ENCODE measurements around the gene PTPN7.
"Not testable (repeated sequence)": the region's sequence is repeated elsewhere in the genome, so short reads cannot be mapped to it uniquely, and the experiment has no call there.

The PTPN7 gene

DNA sequence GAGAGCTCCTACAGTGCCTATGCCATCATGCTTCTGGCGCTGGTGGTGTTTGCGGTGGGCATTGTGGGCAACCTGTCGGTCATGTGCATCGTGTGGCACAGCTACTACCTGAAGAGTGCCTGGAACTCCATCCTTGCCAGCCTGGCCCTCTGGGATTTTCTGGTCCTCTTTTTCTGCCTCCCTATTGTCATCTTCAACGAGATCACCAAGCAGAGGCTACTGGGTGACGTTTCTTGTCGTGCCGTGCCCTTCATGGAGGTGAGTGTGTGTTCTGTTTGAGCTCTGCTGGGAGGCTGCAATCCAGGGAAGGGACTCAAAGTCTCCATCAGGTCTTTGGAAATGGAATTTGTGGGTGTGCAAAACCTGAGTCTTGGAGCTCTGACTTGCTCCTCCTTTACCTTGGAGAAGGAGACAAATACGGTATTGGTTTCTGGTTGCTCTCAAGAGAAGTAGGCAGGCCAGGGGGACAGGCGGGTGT is 37.0 kb downstream of the PTPN7 start:
- H3K27ac ChIP-seq (ENCODE audit: low read length) = no peak overlapping the region
- H3K36me3 ChIP-seq (ENCODE audit: control insufficient read depth in 1 of 2, insufficient read depth in 2 of 2, low read length in 2 of 2) = no peaks in the 10 kb centered on the region
- H3K4me3 ChIP-seq (ENCODE audit: low read depth in 1 of 2, low read length in 2 of 2) = peak overlapping the region in 1 of 2 donors; percentile 6

DNA sequence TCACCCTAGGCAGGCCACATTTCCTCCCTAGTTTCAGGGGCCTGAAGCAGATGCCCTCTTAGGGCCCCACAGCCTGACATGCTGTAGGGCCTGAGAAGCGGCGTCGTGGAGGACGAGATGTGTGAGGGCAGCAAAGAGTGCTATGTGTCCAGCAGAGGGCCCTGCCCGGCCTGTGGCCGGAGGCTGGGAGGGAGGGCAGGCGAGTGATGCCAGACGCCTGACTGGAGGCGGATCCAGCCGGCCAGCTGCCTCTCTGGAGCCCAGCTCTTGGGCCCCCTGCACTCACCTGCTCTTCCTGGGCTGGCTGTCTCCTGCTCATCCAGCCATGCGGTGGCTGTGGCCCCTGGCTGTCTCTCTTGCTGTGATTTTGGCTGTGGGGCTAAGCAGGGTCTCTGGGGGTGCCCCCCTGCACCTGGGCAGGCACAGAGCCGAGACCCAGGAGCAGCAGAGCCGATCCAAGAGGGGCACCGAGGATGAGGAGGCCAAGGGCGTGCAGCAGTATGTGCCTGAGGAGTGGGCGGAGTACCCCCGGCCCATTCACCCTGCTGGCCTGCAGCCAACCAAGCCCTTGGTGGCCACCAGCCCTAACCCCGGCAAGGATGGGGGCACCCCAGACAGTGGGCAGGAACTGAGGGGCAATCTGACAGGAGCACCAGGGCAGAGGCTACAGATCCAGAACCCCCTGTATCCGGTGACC is 37.6 kb downstream of the PTPN7 start, which contains the start of gene GPR37L1:
Gene GPR37L1 (plus strand): TSS at position 279 of the 697 bp plus-strand sequence. CDS start 47 bp downstream, at position 326.
- Histone ChIP-seq H3K4me3 (ENCODE audit: low read depth in 1 of 2, low read length in 2 of 2) (peak within 1 kb of the TSS in 1 of 2 donors; percentile 6), H3K4me1 (ENCODE audit: control insufficient read depth in 1 of 2, insufficient read depth in 2 of 2, low read length in 2 of 2) (peaks cover 3 to 8% of the 10 kb centered on the region in 2 donors), H3K36me3 (ENCODE audit: control insufficient read depth in 1 of 2, insufficient read depth in 2 of 2, low read length in 2 of 2) (no peaks in the 10 kb centered on the region), H3K27me3 (ENCODE audit: low read depth, low read length) (no peaks in the 10 kb centered on the region), H3K9me3 (ENCODE audit: control insufficient read depth in 1 of 2, low read length in 2 of 2) (no peaks in the 10 kb centered on the region), H3K27ac (ENCODE audit: low read length) (no peak within 1 kb of the TSS)

More for the DNA sequence above, 37.0 kb downstream of the PTPN7 start:
- Histone ChIP-seq H3K9me3 (ENCODE audit: control insufficient read depth in 1 of 2, low read length in 2 of 2) (no peaks in the 10 kb centered on the region), H3K27me3 (ENCODE audit: low read depth, low read length) (no peaks in the 10 kb centered on the region), H3K4me1 (ENCODE audit: control insufficient read depth in 1 of 2, insufficient read depth in 2 of 2, low read length in 2 of 2) (peaks cover 3 to 8% of the 10 kb centered on the region in 2 donors)

DNA sequence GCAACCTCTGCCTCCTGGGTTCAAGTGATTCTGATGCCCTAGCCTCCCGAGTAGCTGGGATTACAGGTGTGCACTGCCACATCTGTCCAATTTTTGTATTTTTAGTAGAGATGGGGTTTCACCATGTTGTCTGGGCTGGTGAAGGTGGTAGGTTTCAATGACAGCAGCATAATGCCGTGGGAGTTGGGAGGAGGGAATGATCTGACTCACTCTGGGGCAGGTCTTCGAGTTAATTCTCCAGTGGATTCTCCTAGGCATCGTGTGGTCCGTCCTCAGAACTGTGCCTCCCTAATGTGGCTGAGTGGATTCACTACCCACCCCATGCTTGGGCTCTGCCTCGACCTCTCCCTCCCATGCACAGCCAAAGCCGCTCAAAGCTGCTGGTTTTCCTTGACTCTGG is 39.4 kb downstream of the PTPN7 start:
- Histone ChIP-seq H3K27me3 (ENCODE audit: low read depth, low read length) (no peaks in the 10 kb centered on the region), H3K9me3 (ENCODE audit: control insufficient read depth in 1 of 2, low read length in 2 of 2) (no peaks in the 10 kb centered on the region), H3K27ac (ENCODE audit: low read length) (no peak overlapping the region), H3K4me3 (ENCODE audit: low read depth in 1 of 2, low read length in 2 of 2) (no peak overlapping the region), H3K4me1 (ENCODE audit: control insufficient read depth in 1 of 2, insufficient read depth in 2 of 2, low read length in 2 of 2) (peaks cover 0 to 3% of the 10 kb centered on the region in 2 donors), H3K36me3 (ENCODE audit: control insufficient read depth in 1 of 2, insufficient read depth in 2 of 2, low read length in 2 of 2) (no peaks in the 10 kb centered on the region)

- Histone ChIP-seq H3K27me3 (ENCODE audit: low read depth, low read length) (no peaks in the 10 kb centered on the region), H3K27ac (ENCODE audit: low read length) (no peak overlapping the region), H3K4me3 (ENCODE audit: low read depth in 1 of 2, low read length in 2 of 2) (no peak overlapping the region), H3K9me3 (ENCODE audit: control insufficient read depth in 1 of 2, low read length in 2 of 2) (no peaks in the 10 kb centered on the region), H3K4me1 (ENCODE audit: control insufficient read depth in 1 of 2, insufficient read depth in 2 of 2, low read length in 2 of 2) (peaks cover 3 to 6% of the 10 kb centered on the region in 2 donors), H3K36me3 (ENCODE audit: control insufficient read depth in 1 of 2, insufficient read depth in 2 of 2, low read length in 2 of 2) (no peaks in the 10 kb centered on the region)
Measured at GRCh38 chr1:202117898-202118371, 42.5 kb downstream of the PTPN7 start.

DNA sequence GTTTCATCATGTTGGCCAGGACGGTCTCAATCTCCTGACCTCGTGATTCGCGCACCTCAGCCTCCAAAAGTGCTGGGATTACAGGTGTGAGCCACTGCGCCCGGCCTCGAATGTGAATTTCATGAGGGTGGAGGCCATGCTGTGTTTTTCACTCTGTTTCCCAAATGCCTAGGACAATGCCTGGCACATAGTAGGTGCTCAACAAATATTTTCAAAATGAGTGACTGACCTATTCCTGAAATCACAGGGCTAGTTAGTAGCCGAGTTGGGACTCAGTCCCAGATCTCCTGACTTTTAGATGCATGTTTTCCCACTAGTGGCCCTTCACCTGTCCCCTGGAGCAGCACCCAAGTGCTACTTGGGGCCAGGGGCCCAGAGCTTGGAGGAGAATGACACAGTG is 44.1 kb downstream of the PTPN7 start:
- peaks cover 3 to 9% of the 10 kb centered on the region in 2 donors for H3K4me1 ChIP-seq (ENCODE audit: control insufficient read depth in 1 of 2, insufficient read depth in 2 of 2, low read length in 2 of 2)
- no peaks in the 10 kb centered on the region for H3K27me3 ChIP-seq (ENCODE audit: low read depth, low read length)
- no peaks in the 10 kb centered on the region for H3K36me3 ChIP-seq (ENCODE audit: control insufficient read depth in 1 of 2, insufficient read depth in 2 of 2, low read length in 2 of 2)
- no peaks in the 10 kb centered on the region for H3K9me3 ChIP-seq (ENCODE audit: control insufficient read depth in 1 of 2, low read length in 2 of 2)
- H3K27ac ChIP-seq (ENCODE audit: low read length) = no peak overlapping the region
- no peak overlapping the region for H3K4me3 ChIP-seq (ENCODE audit: low read depth in 1 of 2, low read length in 2 of 2)

DNA sequence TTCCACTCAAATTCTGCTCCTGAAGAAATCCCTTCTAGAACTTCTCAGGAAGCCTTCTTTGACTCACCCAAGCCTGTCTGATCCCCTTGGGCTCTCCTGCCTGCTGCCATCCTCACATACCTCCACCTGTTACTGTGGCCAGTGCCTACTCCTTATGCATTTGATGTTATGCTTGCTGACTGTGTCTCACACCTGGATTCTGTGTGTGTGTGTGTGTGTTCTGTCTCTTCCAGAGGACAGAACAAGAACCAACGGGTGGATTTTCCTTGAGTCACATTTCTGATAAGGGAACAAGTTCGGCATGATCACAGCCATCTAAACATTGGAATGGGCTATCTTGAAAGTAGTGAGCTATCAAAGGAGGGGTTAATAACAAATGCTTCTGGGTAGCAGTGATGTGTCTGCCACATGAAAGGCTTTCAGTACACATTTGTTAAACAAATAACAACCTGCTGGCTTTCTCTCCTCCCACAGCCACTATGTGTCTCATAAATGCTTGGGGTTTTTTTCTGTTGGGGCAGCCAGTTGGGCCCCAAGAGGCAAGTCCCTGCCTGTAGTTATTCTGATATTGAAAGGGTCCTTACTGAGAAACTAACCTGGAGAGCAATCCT is 46.6 kb downstream of the PTPN7 start:
- Histone ChIP-seq H3K27ac (ENCODE audit: low read length) (peak overlapping the region; percentile 32), H3K9me3 (ENCODE audit: control insufficient read depth in 1 of 2, low read length in 2 of 2) (no peaks in the 10 kb centered on the region), H3K27me3 (ENCODE audit: low read depth, low read length) (no peaks in the 10 kb centered on the region), H3K4me1 (ENCODE audit: control insufficient read depth in 1 of 2, insufficient read depth in 2 of 2, low read length in 2 of 2) (peaks cover 2 to 9% of the 10 kb centered on the region in 2 donors), H3K4me3 (ENCODE audit: low read depth in 1 of 2, low read length in 2 of 2) (no peak overlapping the region), H3K36me3 (ENCODE audit: control insufficient read depth in 1 of 2, insufficient read depth in 2 of 2, low read length in 2 of 2) (no peaks in the 10 kb centered on the region)

GRCh38 chr1:202112859-202113689 is 47.3 kb downstream of the PTPN7 start:
- Histone ChIP-seq H3K4me3 (ENCODE audit: low read depth in 1 of 2, low read length in 2 of 2) (no peak overlapping the region), H3K4me1 (ENCODE audit: control insufficient read depth in 1 of 2, insufficient read depth in 2 of 2, low read length in 2 of 2) (peaks cover 0 to 9% of the 10 kb centered on the region in 2 donors), H3K27me3 (ENCODE audit: low read depth, low read length) (no peaks in the 10 kb centered on the region), H3K36me3 (ENCODE audit: control insufficient read depth in 1 of 2, insufficient read depth in 2 of 2, low read length in 2 of 2) (no peaks in the 10 kb centered on the region), H3K9me3 (ENCODE audit: control insufficient read depth in 1 of 2, low read length in 2 of 2) (no peaks in the 10 kb centered on the region), H3K27ac (ENCODE audit: low read length) (peak overlapping the region; percentile 32)

DNA sequence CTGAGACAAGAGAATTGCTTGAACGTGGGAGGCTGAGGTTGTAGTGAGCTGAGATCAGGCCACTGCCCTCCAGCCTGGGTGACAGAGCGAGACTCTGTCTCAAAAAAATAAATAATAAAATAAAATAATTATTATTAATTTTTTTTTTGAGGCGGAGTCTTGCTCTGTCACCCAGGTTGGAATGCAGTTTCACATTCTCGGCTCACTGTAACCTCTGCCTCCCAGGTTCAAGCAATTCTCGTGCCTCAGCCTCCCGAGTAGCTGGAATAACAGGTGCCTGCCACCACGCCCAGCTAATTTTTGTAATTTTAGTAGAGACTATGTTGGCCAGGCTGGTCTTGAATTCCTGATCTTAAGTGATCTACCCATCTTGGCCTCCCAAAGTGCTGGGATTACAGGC is 48.8 kb downstream of the PTPN7 start:
- H3K4me1 ChIP-seq (ENCODE audit: control insufficient read depth in 1 of 2, insufficient read depth in 2 of 2, low read length in 2 of 2); H3K36me3 ChIP-seq (ENCODE audit: control insufficient read depth in 1 of 2, insufficient read depth in 2 of 2, low read length in 2 of 2); H3K9me3 ChIP-seq (ENCODE audit: control insufficient read depth in 1 of 2, low read length in 2 of 2); H3K4me3 ChIP-seq (ENCODE audit: low read depth in 1 of 2, low read length in 2 of 2); H3K27ac ChIP-seq (ENCODE audit: low read length); H3K27me3 ChIP-seq (ENCODE audit: low read depth, low read length): not testable (repeated sequence)

- Histone ChIP-seq H3K27ac (ENCODE audit: low read length) (no peak overlapping the region), H3K36me3 (ENCODE audit: control insufficient read depth in 1 of 2, insufficient read depth in 2 of 2, low read length in 2 of 2) (no peaks in the 10 kb centered on the region), H3K4me3 (ENCODE audit: low read depth in 1 of 2, low read length in 2 of 2) (no peak overlapping the region), H3K9me3 (ENCODE audit: control insufficient read depth in 1 of 2, low read length in 2 of 2) (no peaks in the 10 kb centered on the region), H3K27me3 (ENCODE audit: low read depth, low read length) (no peaks in the 10 kb centered on the region), H3K4me1 (ENCODE audit: control insufficient read depth in 1 of 2, insufficient read depth in 2 of 2, low read length in 2 of 2) (peaks cover 0 to 9% of the 10 kb centered on the region in 2 donors)
Measured at GRCh38 chr1:202110977-202111376, 49.4 kb downstream of the PTPN7 start.

GRCh38 chr1:202107801-202108731 is 52.3 kb downstream of the PTPN7 start:
- H3K4me3 ChIP-seq (ENCODE audit: low read depth in 1 of 2, low read length in 2 of 2) = no peak overlapping the region
- peaks cover 0 to 4% of the 10 kb centered on the region in 2 donors for H3K4me1 ChIP-seq (ENCODE audit: control insufficient read depth in 1 of 2, insufficient read depth in 2 of 2, low read length in 2 of 2)
- H3K27me3 ChIP-seq (ENCODE audit: low read depth, low read length) = no peaks in the 10 kb centered on the region
- no peaks in the 10 kb centered on the region for H3K36me3 ChIP-seq (ENCODE audit: control insufficient read depth in 1 of 2, insufficient read depth in 2 of 2, low read length in 2 of 2)
- H3K27ac ChIP-seq (ENCODE audit: low read length) = peak overlapping the region; percentile 97
- H3K9me3 ChIP-seq (ENCODE audit: control insufficient read depth in 1 of 2, low read length in 2 of 2) = no peaks in the 10 kb centered on the region
